Heart right ventricle (tissue), 16 donors: ENCODE data around the gene OSBPL3. TPM values are rescaled to one million over a fixed set of nuclear protein-coding genes. Genes with fewer than 3 reads are reported as not detected.

Experiments used
- ATAC-seq, 8 donors: fragments of 200-7000 bp; cut with Tn5 transposase; one replicate each; pipeline ENCODE4 v1.9.1; 2020; ENCODE audit warnings: mild to moderate bottlenecking in 8 of 8, moderate library complexity in 8 of 8, moderate number of reproducible peaks in 1 of 8
- DNase-seq, 2 donors: peaks; one replicate each; pipeline ENCODE4 v3.0.0-alpha.2; 2020
- H3K27ac ChIP-seq, 10 donors: fragments of 200-600 bp; sonication (generic) in 2 of 10; one replicate each; pipeline versions ENCODE4 v1.5.0 to v1.8.0; 2020 to 2022; ENCODE audit warnings: mild to moderate bottlenecking in 3 of 10
- H3K27me3 ChIP-seq, 7 donors: fragments of 200-600 bp; one replicate each; pipeline ENCODE4 v1.8.0; 2021 to 2022; ENCODE audit warnings: mild to moderate bottlenecking in 2 of 7
- H3K36me3 ChIP-seq, 9 donors: fragments of 200-600 bp; sonication (generic) in 1 of 9; one replicate each; pipeline versions ENCODE4 v1.5.0 to v1.8.0; 2020 to 2022; ENCODE audit warnings: mild to moderate bottlenecking in 2 of 9
- H3K4me1 ChIP-seq, 9 donors: fragments of 200-600 bp; sonication (generic) in 1 of 9; one replicate each; pipeline versions ENCODE4 v1.5.0 to v1.8.0; 2020 to 2022; ENCODE audit warnings: mild to moderate bottlenecking in 4 of 9
- H3K4me3 ChIP-seq, 10 donors: fragments of 200-600 bp; sonication (generic) in 2 of 10; one replicate each; pipeline versions ENCODE4 v1.5.0 to v1.8.0; 2020 to 2022; ENCODE audit warnings: mild to moderate bottlenecking in 7 of 10, moderate library complexity in 2 of 10
- H3K9me3 ChIP-seq, 11 donors: fragments of 200-600 bp in 10 of 11; sonication (generic) in 2 of 11; one replicate each; pipeline versions ENCODE4 v1.5.0 to v1.8.0; 2013 to 2022; ENCODE audit warnings: mild to moderate bottlenecking in 2 of 11, control low read depth in 1 of 11, moderate library complexity in 1 of 11
- CTCF ChIP-seq, 9 donors: fragments of 200-600 bp; sonication (generic) in 2 of 9; IDR thresholded peaks; one replicate each; pipeline versions ENCODE4 v1.5.0 to v1.8.0; 2021 to 2022; ENCODE audit warnings: antibody characterized with exemption in 9 of 9, mild to moderate bottlenecking in 5 of 9, moderate library complexity in 1 of 9
- WGBS, 2 donors: extraction: QIAGEN DNeasy Blood & Tissue Kit; methylation state at CpG; one replicate each; pipeline ENCODE4 v1.1.7; 2013; ENCODE audit warnings: inconsistent platforms in 1 of 2; 5-methylcytosine and 5-hydroxymethylcytosine counted together
- intact Hi-C, 10 donors: fragments of 100-400 bp; cut with DNase I; formaldehyde crosslinking; loops; one replicate each; pipeline versions ENCODE4 v1.11.1 to v1.14.2; 2022
- polyA plus RNA-seq, 2 donors: library from polyadenylated mRNA; stranded (reverse); fragments of 200-250 nt; gene quantifications; one replicate each; pipeline ENCODE4 v1.2.3, GENCODE V29; 2013
- total RNA-seq, 10 donors: library from RNA; stranded (reverse); fragmentation: NEBNext Ultra II Directional in 3 of 10; extraction: Animal tissue kit (Norgen Biotek cat#: 25700) in 3 of 10; gene quantifications; one replicate each; pipeline versions ENCODE4 v1.2.1 to v1.2.4, GENCODE V29; 2021 to 2023
- donor health status: Arrhythmogenic right ventricular cardiomyopathy.
- donor health status: ischemic (EF 13 %, LVEDD 7.1; RV severe dilation, severe dysfunction).
- donor health status: healthy with polysubstance abuse.
- donor health status: DM: no; HTN: yes; CAD: no.
- donor health status: DM: no; HTN: no; CAD: no.
- donor health status: ischemic (EF 25% LVEDD 6.9; RV normal size, moderate dysfunction).
- donor health status: ischemic (EF 25% LVEDD 5.7; RV mildly dilated, moderate dysfunction).
- donor health status: healthy.
- donor health status: DM: yes; HTN: yes; CAD: no.
- donor health status: Ischemic cardiomyopathy.
- donor health status: ischemic (EF 35%, LVEDD 5.7; RV mildly dilated, moderate dysfunction).
- donor health status: nonischemic (EF 11% LVEDD 7.7; RV severe dilation, severe dysfunction).
- donor health status: DM: yes; HTN: yes; CAD: no.
- donor health status: PGD.
- donor health status: ischemic (EF 29% LVEDD 5.4; RV normal size, mild dysfunction).
- donor health status: nonischemic (EF 23%, LVEDD 6.1; RV moderate dilation, normal function).

Gene OSBPL3
- total and polyA plus RNA-seq, 12 donors, result 1.2 to 10.6 (median 3.5) TPM

- Histone ChIP-seq H3K27ac (no peak overlapping the region), H3K4me3 (no peak overlapping the region), H3K27me3 (no peaks in the 10 kb centered on the region), H3K9me3 (no peaks in the 10 kb centered on the region), H3K36me3 (no peaks in the 10 kb centered on the region), H3K4me1 (peaks cover 0 to 43% (median 8%) of the 10 kb centered on the region in 9 donors)
- ATAC-seq, result no peak
- no peak for DNase-seq
- no peak for TF ChIP-seq CTCF (IDR thresholded peaks at IDR 0.05)
- intact Hi-C loops, result no loop called here
- WGBS, 2 donors, result 63 to 79% methylated on average over 1 of the region's 1 CpG
Measured at GRCh38 chr7:24914465-24914859, 65.5 kb downstream of the OSBPL3 start.

- intact Hi-C loops, result no loop called here
- H3K4me3 ChIP-seq, result no peak overlapping the region
- 84 to 87% methylated on average over 4 of the region's 4 CpGs for WGBS, 2 donors
- ATAC-seq (no peak), DNase-seq (no peak)
- H3K36me3 ChIP-seq, result no peaks in the 10 kb centered on the region
- H3K9me3 ChIP-seq, result no peaks in the 10 kb centered on the region
- H3K27ac ChIP-seq, result no peak overlapping the region
- peaks cover 0 to 48% (median 8%) of the 10 kb centered on the region in 9 donors for H3K4me1 ChIP-seq
- TF ChIP-seq CTCF (IDR thresholded peaks at IDR 0.05), result no peak
- H3K27me3 ChIP-seq, result no peaks in the 10 kb centered on the region
Measured at GRCh38 chr7:24913801-24914464, 66.0 kb downstream of the OSBPL3 start.

- no peak for TF ChIP-seq CTCF (IDR thresholded peaks at IDR 0.05)
- DNase-seq (no peak), ATAC-seq (no peak)
- no peak overlapping the region for H3K4me3 ChIP-seq
- peaks cover 0 to 58% (median 8%) of the 10 kb centered on the region in 9 donors for H3K4me1 ChIP-seq
- H3K27me3 ChIP-seq, result no peaks in the 10 kb centered on the region
- no peaks in the 10 kb centered on the region for H3K36me3 ChIP-seq
- no peaks in the 10 kb centered on the region for H3K9me3 ChIP-seq
- 90 to 91% methylated on average over 8 of the region's 8 CpGs for WGBS, 2 donors
- intact Hi-C loops, result no loop called here
- H3K27ac ChIP-seq, result no peak overlapping the region
Measured at GRCh38 chr7:24912874-24913514, 67.0 kb downstream of the OSBPL3 start.

GRCh38 chr7:24912424-24912823, 67.6 kb downstream of the OSBPL3 start:
- Histone ChIP-seq H3K9me3 (no peaks in the 10 kb centered on the region), H3K4me1 (peaks cover 0 to 63% (median 8%) of the 10 kb centered on the region in 9 donors), H3K27ac (no peak overlapping the region), H3K36me3 (no peaks in the 10 kb centered on the region), H3K4me3 (no peak overlapping the region), H3K27me3 (no peaks in the 10 kb centered on the region)
- TF ChIP-seq CTCF (IDR thresholded peaks at IDR 0.05), result no peak
- intact Hi-C loops, result no loop called here
- WGBS, 2 donors, result 73 to 75% methylated on average over 4 of the region's 4 CpGs
- ATAC-seq (peak in 2 of 8 donors; percentile 36 to 37), DNase-seq (no peak)
